Measurements from ENCODE around the gene MKNK1.

MKNK1 gene

DNA sequence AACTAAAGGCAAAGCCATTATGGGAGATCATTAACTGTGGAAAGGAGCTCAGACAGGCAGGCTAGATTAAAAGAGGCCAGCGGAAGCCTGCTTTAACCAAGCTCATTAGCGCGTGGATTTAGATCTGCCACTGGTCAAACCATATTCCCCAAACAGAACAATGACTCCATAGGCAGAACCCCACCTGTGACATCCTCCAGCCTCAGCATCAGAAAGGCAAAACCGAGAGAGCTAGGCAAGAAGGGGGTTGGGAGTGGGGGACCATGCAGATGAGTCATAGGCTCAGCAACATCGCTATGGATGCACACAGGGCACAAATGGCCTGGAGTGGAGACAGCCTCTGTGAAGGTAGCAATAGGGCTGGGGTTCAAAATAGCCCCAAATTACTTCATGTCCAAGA is 20.6 kb downstream of the MKNK1 start:
- TF ChIP-seq, protein P1, sequence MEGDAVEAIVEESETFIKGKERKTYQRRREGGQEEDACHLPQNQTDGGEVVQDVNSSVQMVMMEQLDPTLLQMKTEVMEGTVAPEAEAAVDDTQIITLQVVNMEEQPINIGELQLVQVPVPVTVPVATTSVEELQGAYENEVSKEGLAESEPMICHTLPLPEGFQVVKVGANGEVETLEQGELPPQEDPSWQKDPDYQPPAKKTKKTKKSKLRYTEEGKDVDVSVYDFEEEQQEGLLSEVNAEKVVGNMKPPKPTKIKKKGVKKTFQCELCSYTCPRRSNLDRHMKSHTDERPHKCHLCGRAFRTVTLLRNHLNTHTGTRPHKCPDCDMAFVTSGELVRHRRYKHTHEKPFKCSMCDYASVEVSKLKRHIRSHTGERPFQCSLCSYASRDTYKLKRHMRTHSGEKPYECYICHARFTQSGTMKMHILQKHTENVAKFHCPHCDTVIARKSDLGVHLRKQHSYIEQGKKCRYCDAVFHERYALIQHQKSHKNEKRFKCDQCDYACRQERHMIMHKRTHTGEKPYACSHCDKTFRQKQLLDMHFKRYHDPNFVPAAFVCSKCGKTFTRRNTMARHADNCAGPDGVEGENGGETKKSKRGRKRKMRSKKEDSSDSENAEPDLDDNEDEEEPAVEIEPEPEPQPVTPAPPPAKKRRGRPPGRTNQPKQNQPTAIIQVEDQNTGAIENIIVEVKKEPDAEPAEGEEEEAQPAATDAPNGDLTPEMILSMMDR (IDR thresholded peaks at IDR 0.05; ENCODE audit: low read depth, low read length), result no peak
- no peak for DNase-seq (ENCODE audit: low read depth in 2 of 2)
- H3K4me3 ChIP-seq (replicated peaks in 1 of 2; ENCODE audit: low read depth in 2 of 2, low read length in 2 of 2), result no peak overlapping the region

DNA sequence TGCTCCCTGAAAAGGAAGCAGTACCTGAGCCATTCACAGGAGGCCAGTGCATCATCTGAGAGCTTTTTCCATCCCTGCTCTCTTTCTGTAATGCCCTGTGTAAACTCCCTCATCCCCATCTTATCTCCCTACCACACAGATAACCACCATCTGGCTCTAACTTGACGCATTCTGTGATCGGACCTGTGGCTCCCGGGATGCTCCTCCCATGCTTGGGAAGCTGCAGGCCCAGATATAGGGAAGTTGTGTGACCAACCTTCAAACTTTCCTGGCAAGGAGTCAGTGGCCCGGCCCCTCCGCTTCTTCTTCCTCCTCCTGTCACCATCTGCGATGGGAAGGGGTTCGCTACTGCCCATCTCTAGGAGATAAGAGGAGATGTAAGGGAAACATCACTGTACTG is 21.1 kb downstream of the MKNK1 start:
- TF ChIP-seq, protein P1 (IDR thresholded peaks at IDR 0.05; ENCODE audit: low read depth, low read length), result no peak
- DNase-seq (ENCODE audit: low read depth in 2 of 2), result no peak
- H3K4me3 ChIP-seq (replicated peaks in 1 of 2; ENCODE audit: low read depth in 2 of 2, low read length in 2 of 2), result no peak overlapping the region

DNA sequence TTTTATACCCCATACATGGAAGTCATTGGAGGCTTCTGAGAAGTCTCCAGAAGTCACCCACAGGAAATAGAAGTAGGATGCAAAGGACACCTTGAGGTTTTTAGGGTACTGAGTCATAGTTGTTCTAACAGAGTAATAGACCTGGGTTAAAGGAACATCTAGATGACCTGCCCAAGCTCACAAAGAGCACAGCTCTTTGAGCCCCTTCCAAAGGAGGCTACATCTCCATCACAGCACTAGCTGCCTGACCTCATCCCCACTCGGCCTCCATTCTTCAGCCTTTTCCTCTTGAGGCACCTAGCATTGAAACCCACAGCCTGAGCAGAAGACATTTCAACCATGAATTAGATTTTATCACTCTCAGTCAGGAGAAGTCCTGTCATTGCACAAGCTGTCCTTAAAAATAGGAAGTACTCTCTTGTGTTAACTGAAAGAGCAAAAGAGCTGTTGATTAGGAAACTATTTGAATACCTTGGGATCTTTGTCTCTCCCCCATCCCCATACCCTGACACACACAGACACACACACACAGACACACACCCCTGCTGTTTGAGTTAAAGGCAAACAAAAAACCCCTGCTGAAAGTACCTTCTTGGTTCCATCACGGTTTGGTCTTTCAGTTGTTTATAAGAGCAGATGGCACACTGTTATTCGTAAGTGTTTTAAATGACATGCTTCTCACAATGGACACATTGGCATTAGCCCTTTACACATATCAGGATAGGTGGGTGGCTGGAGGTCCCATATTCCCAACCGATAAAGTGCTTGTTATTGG is 22.2 kb downstream of the MKNK1 start:
- H3K4me3 ChIP-seq (replicated peaks in 1 of 2; ENCODE audit: low read depth in 2 of 2, low read length in 2 of 2), result no peak overlapping the region
- peak in 1 of 2 donors; percentile 31 for DNase-seq (ENCODE audit: low read depth in 2 of 2)

DNA sequence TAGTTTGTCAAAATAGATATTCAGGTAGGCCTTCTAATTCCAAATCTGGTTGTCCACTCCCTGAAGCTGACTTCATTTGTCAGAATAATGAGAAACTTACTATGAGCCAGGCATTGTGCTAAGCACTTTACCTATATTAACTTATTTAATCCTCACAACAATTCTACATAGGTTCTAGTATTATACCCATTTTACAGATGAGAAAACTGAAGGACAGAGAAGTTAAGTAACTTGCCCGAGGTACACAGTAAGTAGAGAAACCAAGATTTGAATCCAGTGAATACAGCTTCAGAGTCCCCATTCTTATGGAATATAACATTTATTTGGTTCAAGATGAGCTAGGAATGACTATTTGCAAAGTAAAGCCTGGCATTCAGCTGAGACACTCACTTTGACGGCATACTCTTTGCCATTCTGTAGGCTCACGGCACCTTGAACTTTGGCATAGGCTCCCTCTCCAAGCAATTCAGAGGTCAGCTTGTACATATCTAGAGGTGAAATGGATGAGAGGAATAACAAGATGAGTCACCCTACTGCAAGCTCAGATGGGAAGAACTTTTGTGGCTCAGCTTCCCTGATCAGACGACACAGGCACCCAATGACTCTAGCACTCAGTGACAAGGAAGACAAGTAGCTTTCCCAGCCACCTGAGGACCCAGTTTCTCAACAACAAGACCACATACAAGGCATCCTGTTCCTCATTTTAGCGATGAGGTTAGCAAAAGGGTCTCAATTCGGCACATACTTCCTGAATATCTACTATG is 23.7 kb downstream of the MKNK1 start:
- peak in 1 of 2 donors; percentile 15 for DNase-seq (ENCODE audit: low read depth in 2 of 2)
- H3K4me3 ChIP-seq (replicated peaks in 1 of 2; ENCODE audit: low read depth in 2 of 2, low read length in 2 of 2), result no peak overlapping the region
- TF ChIP-seq, protein P1 (IDR thresholded peaks at IDR 0.05; ENCODE audit: low read depth, low read length), result no peak

More for the DNA sequence above, 22.2 kb downstream of the MKNK1 start:
- TF ChIP-seq, protein P1 (IDR thresholded peaks at IDR 0.05; ENCODE audit: low read depth, low read length), result no peak

DNA sequence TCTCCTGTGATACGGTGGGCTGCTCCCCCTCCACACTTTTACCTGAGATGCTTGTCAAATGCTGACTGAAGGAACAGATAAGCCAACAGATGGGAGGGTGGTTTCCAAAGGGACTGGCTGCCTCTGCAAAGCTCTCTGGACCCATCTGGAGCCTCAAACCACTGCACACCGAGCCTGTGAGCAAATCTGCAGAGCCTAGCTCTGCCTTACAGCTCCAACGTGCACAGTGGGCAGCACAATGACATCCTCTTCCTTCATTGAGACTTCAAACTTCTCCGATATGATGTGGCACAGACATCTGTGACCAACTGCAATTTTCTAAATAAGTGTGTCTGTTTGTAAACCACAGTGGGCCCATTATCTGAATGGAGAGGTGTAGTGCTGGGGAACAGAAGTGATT is 26.4 kb downstream of the MKNK1 start:
- H3K4me3 ChIP-seq (replicated peaks in 1 of 2; ENCODE audit: low read depth in 2 of 2, low read length in 2 of 2), result no peak overlapping the region
- DNase-seq (ENCODE audit: low read depth in 2 of 2), result no peak
- TF ChIP-seq, protein P1 (IDR thresholded peaks at IDR 0.05; ENCODE audit: low read depth, low read length), result no peak

DNA sequence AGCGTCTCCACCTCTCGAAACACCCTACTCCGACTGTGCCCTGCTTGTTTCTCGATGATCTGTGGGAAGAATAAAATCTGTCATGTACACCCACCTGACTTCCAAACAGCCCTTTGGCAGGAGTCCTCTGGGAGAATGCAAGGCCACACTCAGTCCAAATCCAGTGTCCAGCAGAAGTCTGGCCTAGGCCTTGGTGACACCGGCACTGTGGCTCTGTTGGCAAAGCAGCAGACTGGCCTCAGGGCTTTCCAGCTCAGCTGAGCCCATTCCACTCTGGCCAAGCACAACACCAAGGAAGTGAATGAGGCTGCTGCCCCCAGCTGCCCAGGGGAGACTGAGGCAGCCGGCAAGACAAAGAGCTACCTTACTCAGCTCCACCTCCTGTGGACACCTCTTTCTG is 27.5 kb downstream of the MKNK1 start:
- H3K4me3 ChIP-seq (replicated peaks in 1 of 2; ENCODE audit: low read depth in 2 of 2, low read length in 2 of 2), result no peak overlapping the region
- TF ChIP-seq, protein P1 (IDR thresholded peaks at IDR 0.05; ENCODE audit: low read depth, low read length), result no peak

More for the DNA sequence above, 27.5 kb downstream of the MKNK1 start:
- DNase-seq (ENCODE audit: low read depth in 2 of 2), result no peak
